Astrocyte of the cerebellum (primary cell): Measurements from ENCODE around the gene VSNL1.

Source experiments
- DNase-seq: peaks from one replicate; pipeline ENCODE4 v3.0.0-alpha.2; 2011; ENCODE audit warnings: low read depth
- H3K4me3 ChIP-seq: 2 replicates; pipeline ENCODE4 v1.5.1; 2011; ENCODE audit warnings: mild to moderate bottlenecking, low read depth, low read length, moderate library complexity
- CTCF ChIP-seq: IDR thresholded peaks from 2 replicates; pipeline ENCODE4 v1.5.1; 2012; ENCODE audit warnings: low read length, low read depth, moderate library complexity, mild to moderate bottlenecking; ENCODE audit errors: missing control alignments
- in situ Hi-C: cut with HindIII; loops from 2 replicates; pipeline ENCODE4 v1.10.0; 2017; ENCODE audit warnings: low sequenced_read_pairs

The VSNL1 gene

DNA sequence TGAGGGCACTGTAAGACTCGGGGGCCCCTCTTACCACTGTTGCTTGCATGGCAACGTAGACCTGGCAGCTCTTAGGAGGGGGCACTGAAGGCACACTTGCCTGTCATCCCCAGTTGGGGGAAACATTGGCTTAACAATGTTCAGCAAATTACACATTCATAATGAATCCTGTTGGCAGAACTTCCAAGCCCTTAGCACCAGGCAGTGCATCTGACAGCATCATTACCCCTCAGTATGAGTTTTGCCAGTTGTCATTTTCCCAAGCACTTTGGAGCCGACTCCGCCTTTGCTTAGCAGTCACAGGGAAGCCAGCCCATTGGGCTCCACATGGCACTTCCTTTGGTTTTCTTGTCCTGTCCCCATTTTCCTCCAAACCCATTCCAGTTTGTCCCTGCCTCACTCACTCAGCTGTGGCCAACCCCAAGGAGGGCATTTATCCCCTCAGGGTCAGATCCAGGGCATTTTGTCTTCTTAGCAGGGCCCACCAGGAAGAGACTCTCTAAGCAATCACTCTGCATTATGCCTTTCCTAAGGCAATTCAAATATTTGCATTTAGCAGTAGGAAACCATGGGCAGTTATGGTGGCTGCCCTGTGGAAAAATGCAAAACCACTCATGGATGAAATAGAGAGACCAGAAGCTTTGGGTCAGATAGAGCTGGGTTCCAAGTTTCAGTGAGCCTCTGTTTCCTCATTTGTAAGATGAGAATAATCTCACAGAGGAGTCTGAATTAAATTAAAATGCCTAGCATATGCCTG lies 73.9 kb downstream of the VSNL1 start:
- in situ Hi-C loops = no loop called here
- no peak for TF ChIP-seq CTCF
- DNase-seq = no peak
- H3K4me3 ChIP-seq = no peak overlapping the region

- no peak overlapping the region for H3K4me3 ChIP-seq
- in situ Hi-C loops = no loop called here
- TF ChIP-seq CTCF = no peak
- DNase-seq = no peak
Observed at GRCh38 chr2:17615147-17615546, 74.7 kb downstream of the VSNL1 start.

GRCh38 chr2:17615728-17616351 lies 75.3 kb downstream of the VSNL1 start:
- no peak for DNase-seq
- H3K4me3 ChIP-seq = no peak overlapping the region
- in situ Hi-C loops = no loop called here
- no peak for TF ChIP-seq CTCF

- no peak overlapping the region for H3K4me3 ChIP-seq
- TF ChIP-seq CTCF = no peak
- in situ Hi-C loops = no loop called here
- no peak for DNase-seq
Observed at GRCh38 chr2:17616405-17616804, 75.9 kb downstream of the VSNL1 start.

- H3K4me3 ChIP-seq = no peak overlapping the region
- in situ Hi-C loops = no loop called here
- no peak for DNase-seq
- TF ChIP-seq CTCF = no peak
Observed at GRCh38 chr2:17617516-17617915, 77.0 kb downstream of the VSNL1 start.

DNA sequence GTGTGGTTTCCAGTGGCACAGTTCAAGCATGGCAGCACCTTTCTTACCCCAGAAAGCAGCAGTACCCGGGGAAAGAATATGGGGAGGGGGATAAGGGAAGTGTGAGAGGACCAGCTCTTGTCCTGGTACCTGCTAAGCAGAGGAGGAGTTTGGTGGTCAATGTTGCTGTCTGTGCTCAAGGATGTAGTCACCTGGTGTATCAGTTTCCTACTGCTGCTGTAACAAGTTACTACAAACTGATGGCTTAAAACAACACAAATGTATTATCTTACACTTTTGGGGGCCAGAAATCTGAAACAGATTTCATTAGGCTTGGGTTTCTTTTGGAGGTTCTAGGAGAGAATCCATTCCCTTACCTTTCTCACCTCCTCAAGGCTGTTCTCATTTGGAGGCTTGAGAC lies 77.5 kb downstream of the VSNL1 start:
- in situ Hi-C loops = no loop called here
- no peak for DNase-seq
- H3K4me3 ChIP-seq = no peak overlapping the region
- TF ChIP-seq CTCF = no peak
